GM12865 (cell line): ENCODE results near the gene PRPF40B.

ENCODE experiments used
- DNase-seq: peaks from one replicate; pipeline ENCODE4 v3.0.0; 2010; ENCODE audit warnings: low read depth
- H3K4me3 ChIP-seq: 2 replicates; pipeline ENCODE4 v1.5.1; 2011; ENCODE audit warnings: mild to moderate bottlenecking, low read depth, low read length, control low read depth
- CTCF ChIP-seq: IDR thresholded peaks from 2 replicates; pipeline ENCODE4 v1.5.1; 2011; ENCODE audit warnings: low read length, control low read depth, low read depth, inconsistent platforms; ENCODE audit not compliant: insufficient read depth; ENCODE audit errors: missing control alignments

Gene PRPF40B

GRCh38 chr12:49674318-49674981 lies 51.1 kb downstream of the PRPF40B start:
- peak; percentile 32 for DNase-seq
- TF ChIP-seq CTCF, result no peak
- H3K4me3 ChIP-seq, result no peak overlapping the region

- DNase-seq, result no peak
- no peak for TF ChIP-seq CTCF
These were observed 51.8 kb downstream of the PRPF40B start for GRCh38 chr12:49675137-49675536.

GRCh38 chr12:49678711-49679110 lies 55.4 kb downstream of the PRPF40B start:
- no peak overlapping the region for H3K4me3 ChIP-seq
- TF ChIP-seq CTCF, result no peak
- DNase-seq, result no peak

More at GRCh38 chr12:49675137-49675536, 51.8 kb downstream of the PRPF40B start:
- no peak overlapping the region for H3K4me3 ChIP-seq

- no peak for TF ChIP-seq CTCF
- no peak overlapping the region for H3K4me3 ChIP-seq
- DNase-seq, result no peak
These were observed 56.7 kb downstream of the PRPF40B start for GRCh38 chr12:49680075-49680474.

- no peak for DNase-seq
- TF ChIP-seq CTCF, result no peak
- no peak overlapping the region for H3K4me3 ChIP-seq
These were observed 60.4 kb downstream of the PRPF40B start for GRCh38 chr12:49683599-49684309.

GRCh38 chr12:49684310-49684854 lies 61.0 kb downstream of the PRPF40B start:
- no peak overlapping the region for H3K4me3 ChIP-seq
- DNase-seq, result no peak
- no peak for TF ChIP-seq CTCF
